ENCODE results near the gene NR4A1.

Gene NR4A1

GRCh38 chr12:52080403-52081251, 29.4 kb downstream of the NR4A1 start:
- no peak for TF ChIP-seq CTCF (IDR thresholded peaks at IDR 0.05; ENCODE audit: extremely low read depth, missing control alignments)
- no peak for DNase-seq (ENCODE audit: low spot score)

GRCh38 chr12:52081263-52081733, 30.1 kb downstream of the NR4A1 start:
- DNase-seq (ENCODE audit: low spot score): peak; percentile 79
- no peak for TF ChIP-seq CTCF (IDR thresholded peaks at IDR 0.05; ENCODE audit: extremely low read depth, missing control alignments)

- no peak for DNase-seq (ENCODE audit: low spot score)
- no peak for TF ChIP-seq CTCF (IDR thresholded peaks at IDR 0.05; ENCODE audit: extremely low read depth, missing control alignments)
Measured at GRCh38 chr12:52082026-52082668, 30.9 kb downstream of the NR4A1 start.

GRCh38 chr12:52082669-52082987, 31.4 kb downstream of the NR4A1 start:
- TF ChIP-seq CTCF (IDR thresholded peaks at IDR 0.05; ENCODE audit: extremely low read depth, missing control alignments): no peak
- no peak for DNase-seq (ENCODE audit: low spot score)

- peak; percentile 87 for DNase-seq (ENCODE audit: low spot score)
- TF ChIP-seq CTCF (IDR thresholded peaks at IDR 0.05; ENCODE audit: extremely low read depth, missing control alignments): peak; percentile 93
Measured at GRCh38 chr12:52082988-52083637, 31.9 kb downstream of the NR4A1 start.

DNA sequence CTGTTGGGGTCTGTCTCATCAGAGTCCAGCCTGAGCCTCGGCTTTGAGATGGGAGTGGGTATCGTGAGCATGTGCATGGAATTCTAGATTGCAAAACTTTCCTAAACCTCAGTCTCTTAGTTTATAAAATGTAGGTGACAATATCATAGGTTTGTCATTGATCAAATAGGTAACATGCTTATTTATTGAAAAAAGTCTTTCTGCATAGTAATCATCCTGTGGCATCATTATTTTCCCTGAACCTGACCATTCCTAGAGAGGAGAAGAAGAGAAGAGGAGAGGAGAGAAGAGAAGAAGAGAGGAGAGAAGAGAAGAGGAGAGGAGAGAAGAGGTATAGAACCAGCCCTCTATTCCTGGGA, 32.4 kb downstream of the NR4A1 start:
- TF ChIP-seq CTCF (IDR thresholded peaks at IDR 0.05; ENCODE audit: extremely low read depth, missing control alignments): no peak
- DNase-seq (ENCODE audit: low spot score): no peak
